Stimulated activated CD4-positive, alpha-beta T cell treated with anti-CD3 and anti-CD28 coated beads, Interleukin-4, amount 100 ng/mL, for 1 hour (primary cell): Measurements from ENCODE around the gene ANKRD62.
"Not testable (repeated sequence)": the region's sequence is repeated elsewhere in the genome, so short reads cannot be mapped to it uniquely, and the experiment has no call there.

Experiments used
- DNase-seq: peaks from one replicate; pipeline ENCODE4 v3.0.0-alpha.2; 2020

The ANKRD62 gene

GRCh38 chr18:12066910-12067511, 26.6 kb upstream of the ANKRD62 start:
- no peak for DNase-seq

GRCh38 chr18:12067671-12068070, 26.0 kb upstream of the ANKRD62 start:
- no peak for DNase-seq

- DNase-seq, result not testable (repeated sequence)
Measured at GRCh38 chr18:12068316-12068949, 25.2 kb upstream of the ANKRD62 start.

- DNase-seq, result no peak
Measured at GRCh38 chr18:12068950-12069320, 24.7 kb upstream of the ANKRD62 start.

- DNase-seq, result not testable (repeated sequence)
Measured at GRCh38 chr18:12071066-12071465, 22.6 kb upstream of the ANKRD62 start.

GRCh38 chr18:12072996-12073395, 20.6 kb upstream of the ANKRD62 start:
- no peak for DNase-seq

- no peak for DNase-seq
Measured at GRCh38 chr18:12074736-12075135, 18.9 kb upstream of the ANKRD62 start.

- no peak for DNase-seq
Measured at GRCh38 chr18:12076424-12077140, 17.1 kb upstream of the ANKRD62 start.

GRCh38 chr18:12077994-12078393, 15.6 kb upstream of the ANKRD62 start:
- not testable (repeated sequence) for DNase-seq

GRCh38 chr18:12079491-12080237, 14.0 kb upstream of the ANKRD62 start:
- no peak for DNase-seq

- DNase-seq, result no peak
Measured at GRCh38 chr18:12085136-12085535, 8.5 kb upstream of the ANKRD62 start.

- DNase-seq, result no peak
Measured at GRCh38 chr18:12085786-12086185, 7.9 kb upstream of the ANKRD62 start.

GRCh38 chr18:12086249-12086648, 7.4 kb upstream of the ANKRD62 start:
- no peak for DNase-seq

- no peak for DNase-seq
Measured at GRCh38 chr18:12086677-12087470, 6.8 kb upstream of the ANKRD62 start.

- DNase-seq, result no peak
Measured at GRCh38 chr18:12087471-12088025, 6.1 kb upstream of the ANKRD62 start.

GRCh38 chr18:12088096-12088495, 5.5 kb upstream of the ANKRD62 start:
- DNase-seq, result no peak

GRCh38 chr18:12088731-12089375, 4.8 kb upstream of the ANKRD62 start:
- DNase-seq, result no peak

- no peak for DNase-seq
Measured at GRCh38 chr18:12091538-12092141, 2.0 kb upstream of the ANKRD62 start.

- no peak for DNase-seq
Measured at GRCh38 chr18:12092398-12093229, 1.0 kb upstream of the ANKRD62 start.

GRCh38 chr18:12098374-12098773, 4.7 kb downstream of the ANKRD62 start:
- DNase-seq, result no peak
